Suprapubic skin (tissue), 4 donors: ENCODE measurements around the gene CLEC18B.
"Not testable (repeated sequence)": the region's sequence is repeated elsewhere in the genome, so short reads cannot be mapped to it uniquely, and the experiment has no call there.

Experiments
- CTCF ChIP-seq, 2 donors: fragments of 200-600 bp in 1 of 2; fragments of 450-650 bp in 1 of 2; sonication (generic) in 1 of 2; IDR thresholded peaks; one replicate each; pipeline ENCODE4 v1.5.1; 2016 to 2019; ENCODE audit warnings: antibody characterized with exemption in 2 of 2, mild to moderate bottlenecking in 1 of 2, moderate library complexity in 1 of 2
- POLR2A ChIP-seq, 2 donors: fragments of 450-650 bp; IDR thresholded peaks; one replicate each; pipeline ENCODE4 v1.6.1; 2017; ENCODE audit warnings: antibody characterized with exemption in 2 of 2, mild to moderate bottlenecking in 2 of 2, moderate library complexity in 2 of 2
- POLR2AphosphoS5 ChIP-seq, 3 donors: sonication (generic); formaldehyde crosslinking; IDR thresholded peaks; one replicate each; pipeline ENCODE4 v1.6.1; 2017; ENCODE audit warnings: antibody characterized with exemption in 3 of 3

DNA sequence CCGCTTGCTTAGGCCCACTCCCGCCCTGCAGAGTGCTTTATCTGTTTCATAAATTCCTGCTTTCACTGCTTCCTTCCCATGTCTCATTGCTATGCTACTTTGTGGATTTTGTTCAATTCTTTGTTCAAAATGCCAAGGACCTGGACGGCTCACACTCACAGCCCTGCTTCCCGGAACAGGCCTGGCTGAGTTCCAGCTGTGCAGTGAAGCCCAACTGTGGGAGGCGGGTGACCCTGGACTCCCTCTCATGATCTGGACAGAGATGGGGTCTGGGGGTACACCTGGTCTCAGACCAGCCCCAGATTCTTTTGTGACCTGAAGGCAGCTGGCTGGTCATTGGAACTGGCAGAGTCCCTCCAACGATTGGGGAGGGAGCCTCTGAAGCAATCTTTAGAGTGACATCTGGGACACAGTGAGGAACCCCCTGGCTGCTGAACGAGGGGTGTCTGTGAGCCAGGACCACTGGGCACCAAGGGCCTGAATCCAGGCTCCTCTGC, 24.7 kb downstream of the CLEC18B start:
- not testable (repeated sequence) for TF ChIP-seq POLR2A, CTCF, POLR2AphosphoS5 (IDR thresholded peaks at IDR 0.05)
